H9 (cell line): ENCODE data around the gene PARVB. TPM values are rescaled to one million over a fixed set of nuclear protein-coding genes. Genes with fewer than 3 reads are reported as not detected.
A peak's percentile ranks its signal among the peaks of the same experiment; 100 is the strongest.

Source experiments
- DNase-seq: peaks from one replicate; pipeline ENCODE4 v3.0.0-alpha.2; 2017
- H2AFZ ChIP-seq: one replicate; pipeline ENCODE4 v1.6.1; 2013; ENCODE audit warnings: mild to moderate bottlenecking, low read length, control low read depth, moderate library complexity
- H2AK5ac ChIP-seq: 2 replicates; pipeline ENCODE4 v1.6.1; 2013; ENCODE audit warnings: low read length, control low read depth, mixed read lengths; ENCODE audit not compliant: insufficient read length
- H2BK120ac ChIP-seq: one replicate; pipeline ENCODE4 v1.6.1; 2013; ENCODE audit warnings: low read depth, mild to moderate bottlenecking, low read length, control low read depth, inconsistent platforms; ENCODE audit not compliant: poor library complexity, severe bottlenecking
- H2BK12ac ChIP-seq: 2 replicates; pipeline ENCODE4 v1.6.1; 2013; ENCODE audit warnings: low read length, control low read depth, mixed read lengths, low read depth; ENCODE audit not compliant: insufficient read length
- H2BK15ac ChIP-seq: 2 replicates; pipeline ENCODE4 v1.6.1; 2013; ENCODE audit warnings: low read depth, low read length, control low read depth
- H2BK20ac ChIP-seq: one replicate; pipeline ENCODE4 v1.6.1; 2013; ENCODE audit warnings: low read depth, mild to moderate bottlenecking, low read length, control low read depth, inconsistent platforms; ENCODE audit not compliant: poor library complexity, severe bottlenecking
- H2BK5ac ChIP-seq: 2 replicates; pipeline ENCODE4 v1.6.1; 2013; ENCODE audit warnings: low read length, control low read depth, mixed read lengths; ENCODE audit not compliant: insufficient read length
- H3K14ac ChIP-seq: 2 replicates; pipeline ENCODE4 v1.6.1; 2013; ENCODE audit warnings: low read length, control low read depth; ENCODE audit not compliant: insufficient read depth
- H3K18ac ChIP-seq: 2 replicates; pipeline ENCODE4 v1.6.1; 2013; ENCODE audit warnings: low read depth, mild to moderate bottlenecking, mixed read lengths, low read length, control low read depth; ENCODE audit not compliant: insufficient read length
- H3K23ac ChIP-seq: 2 replicates; pipeline ENCODE4 v1.6.1; 2013; ENCODE audit warnings: low read length, control low read depth, mixed read lengths, low read depth; ENCODE audit not compliant: insufficient read length
- H3K23me2 ChIP-seq: 2 replicates; pipeline ENCODE4 v1.6.1; 2013; ENCODE audit warnings: low read depth, mild to moderate bottlenecking, mixed read lengths, low read length, control low read depth; ENCODE audit not compliant: insufficient read length, poor library complexity, severe bottlenecking
- H3K27ac ChIP-seq: 2 replicates; pipeline ENCODE4 v1.5.1; 2013; ENCODE audit warnings: low read length, control low read depth, mixed read lengths, low read depth; ENCODE audit not compliant: insufficient read length
- H3K27me3 ChIP-seq: 2 replicates; pipeline ENCODE4 v1.6.1; 2013; ENCODE audit warnings: low read length, control low read depth, inconsistent platforms; ENCODE audit not compliant: insufficient read depth
- H3K4ac ChIP-seq: 2 replicates; pipeline ENCODE4 v1.6.1; 2013; ENCODE audit warnings: low read depth, mild to moderate bottlenecking, control low read depth, inconsistent platforms, low read length, moderate library complexity
- H3K4me1 ChIP-seq: 2 replicates; pipeline ENCODE4 v1.6.1; 2013; ENCODE audit warnings: low read length, control low read depth, inconsistent platforms; ENCODE audit not compliant: insufficient read depth
- H3K4me2 ChIP-seq: 2 replicates; pipeline ENCODE4 v1.6.1; 2013; ENCODE audit warnings: low read length, control low read depth, mixed read lengths; ENCODE audit not compliant: insufficient read length, insufficient read depth
- H3K56ac ChIP-seq: 2 replicates; pipeline ENCODE4 v1.6.1; 2013; ENCODE audit warnings: low read depth, mild to moderate bottlenecking, mixed read lengths, low read length, control low read depth; ENCODE audit not compliant: insufficient read length
- H3K79me1 ChIP-seq: 2 replicates; pipeline ENCODE4 v1.6.1; 2013; ENCODE audit warnings: low read depth, mild to moderate bottlenecking, moderate library complexity, low read length, control low read depth, inconsistent platforms; ENCODE audit not compliant: insufficient read depth, poor library complexity, severe bottlenecking
- H3K79me2 ChIP-seq: 2 replicates; pipeline ENCODE4 v1.6.1; 2013; ENCODE audit warnings: low read length, control low read depth, inconsistent platforms; ENCODE audit not compliant: insufficient read depth
- H3K9ac ChIP-seq: 2 replicates; pipeline ENCODE4 v1.6.1; 2013; ENCODE audit warnings: low read length, control low read depth, mixed read lengths; ENCODE audit not compliant: insufficient read length; ENCODE audit errors: extremely low read depth
- H3K9me3 ChIP-seq: one replicate; pipeline ENCODE4 v1.6.1; 2013; ENCODE audit warnings: low read depth, low read length, inconsistent platforms; ENCODE audit not compliant: control insufficient read depth
- H3T11ph ChIP-seq: one replicate; pipeline ENCODE4 v1.6.1; 2013; ENCODE audit warnings: mild to moderate bottlenecking, low read length, control low read depth, inconsistent platforms
- H4K20me1 ChIP-seq: one replicate; pipeline ENCODE4 v1.6.1; 2013; ENCODE audit not compliant: control insufficient read depth, insufficient read length, insufficient read depth
- H4K5ac ChIP-seq: 2 replicates; pipeline ENCODE4 v1.6.1; 2013; ENCODE audit warnings: low read depth, mild to moderate bottlenecking, mixed read lengths, low read length, control low read depth; ENCODE audit not compliant: insufficient read length
- H4K8ac ChIP-seq: replicated peaks from 2 replicates; pipeline ENCODE4 v1.6.1; 2013; ENCODE audit warnings: low read length, control low read depth, mixed read lengths, low read depth; ENCODE audit not compliant: insufficient read length
- H4K91ac ChIP-seq: 2 replicates; pipeline ENCODE4 v1.6.1; 2013; ENCODE audit warnings: low read depth, mild to moderate bottlenecking, moderate library complexity, mixed read lengths, low read length, control low read depth; ENCODE audit not compliant: insufficient read length
- H3K27ac Mint-ChIP-seq, 3 experiments: 2 replicates in 2 of 3; 3 replicates in 1 of 3; pipeline ENCODE4 v1.8.0; 2020 to 2021; ENCODE audit warnings: mixed read lengths in 3 of 3, mild to moderate bottlenecking in 1 of 3, moderate library complexity in 1 of 3
- H3K27me3 Mint-ChIP-seq: 2 replicates; pipeline ENCODE4 v1.8.0; 2021; ENCODE audit warnings: low read depth, mild to moderate bottlenecking, moderate library complexity, mixed read lengths
- H3K36me3 Mint-ChIP-seq, 3 experiments: 2 replicates in 2 of 3; 3 replicates in 1 of 3; pipeline ENCODE4 v1.8.0; 2020 to 2021; ENCODE audit warnings: low read depth in 3 of 3, mixed read lengths in 3 of 3; ENCODE audit not compliant: insufficient read depth in 1 of 3
- H3K4me1 Mint-ChIP-seq, 2 experiments: 2 replicates each; pipeline ENCODE4 v1.8.0; 2020; ENCODE audit warnings: mixed read lengths in 2 of 2
- H3K4me3 Mint-ChIP-seq, 2 experiments: 2 replicates in 1 of 2; 3 replicates in 1 of 2; pipeline ENCODE4 v1.8.0; 2020 to 2021; ENCODE audit warnings: mild to moderate bottlenecking in 2 of 2, mixed read lengths in 2 of 2, moderate library complexity in 1 of 2
- H3K9me3 Mint-ChIP-seq, 2 experiments: 2 replicates in 1 of 2; 3 replicates in 1 of 2; pipeline ENCODE4 v1.8.0; 2020; ENCODE audit warnings: mild to moderate bottlenecking in 2 of 2, mixed read lengths in 2 of 2, moderate library complexity in 1 of 2
- WGBS: extraction: QIAGEN DNeasy Blood & Tissue Kit; methylation state at CpG from one replicate; pipeline ENCODE4 v1.1.7; 2013; ENCODE audit warnings: missing lambda C conversion rate, low lambda C conversion rate, mixed read lengths; ENCODE audit not compliant: insufficient read length; ENCODE audit errors: extremely low coverage; 5-methylcytosine and 5-hydroxymethylcytosine counted together
- total RNA-seq: library from RNA; stranded (reverse); gene quantifications from 2 replicates; pipeline ENCODE4 v1.2.1, GENCODE V29; 2021
- TF ChIP-seq, protein P1 (sequence below): fragments of 200-600 bp; sonication (generic); conservative IDR thresholded peaks from 3 replicates; pipeline ENCODE4 v1.8.0; 2021; ENCODE audit warnings: antibody characterized with exemption, mild to moderate bottlenecking

The PARVB gene
- total RNA-seq, 1 experiment from 2014 or later, result 15.6 TPM

DNA sequence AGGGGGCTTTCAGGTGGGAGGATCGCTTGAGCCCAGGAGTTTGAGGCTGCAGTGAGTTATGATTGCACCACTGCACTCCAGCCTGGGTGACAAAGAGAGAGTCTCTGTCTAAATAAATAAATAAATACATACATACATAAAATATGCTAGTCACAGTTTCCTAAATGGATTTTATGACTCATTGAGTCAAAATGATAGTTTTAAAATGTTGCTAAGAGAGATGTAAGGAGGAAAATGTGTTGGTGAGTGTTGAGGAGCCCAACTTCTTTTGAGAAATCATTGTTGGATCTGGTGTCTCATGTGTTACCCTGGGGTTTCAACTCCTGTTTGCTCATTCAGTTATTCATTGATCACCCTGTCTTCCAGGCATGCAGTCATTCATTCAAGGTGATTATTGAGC is 21.0 kb downstream of the PARVB start:
- Histone ChIP-seq H4K91ac (no peak overlapping the region), H3K27ac (no peak overlapping the region), H2AK5ac (no peak overlapping the region), H3K4me1 (no peaks in the 10 kb centered on the region), H3K79me2 (no peaks in the 10 kb centered on the region), H2BK20ac (no peak overlapping the region), H3K9ac (no peak overlapping the region), H3K4me2 (no peak overlapping the region), H3K27me3 (no peaks in the 10 kb centered on the region), H3K4ac (no peak overlapping the region), H3K18ac (peak overlapping the region; percentile 21), H2BK15ac (no peak overlapping the region), H3K79me1 (no peaks in the 10 kb centered on the region), H3K23me2 (no peaks in the 10 kb centered on the region), H4K8ac (no peak overlapping the region), H4K5ac (no peak overlapping the region), H3K9me3 (no peaks in the 10 kb centered on the region), H2AFZ (no peak overlapping the region), H3K23ac (no peak overlapping the region), H2BK12ac (no peak overlapping the region), H3K56ac (no peak overlapping the region), H4K20me1 (no peaks in the 10 kb centered on the region), H2BK5ac (no peak overlapping the region), H3T11ph (no peak overlapping the region), H3K14ac (no peak overlapping the region), H2BK120ac (no peak overlapping the region)
- no CpG with 5 or more reads among the region's 1 CpG for WGBS
- H3K4me3 Mint-ChIP-seq, result no peak overlapping the region
- no peak for DNase-seq
- peaks cover 2 to 3% (median 2%) of the 10 kb centered on the region in 3 experiments; a peak in 6 of 7 replicates for H3K36me3 Mint-ChIP-seq
- H3K9me3 Mint-ChIP-seq, result peaks cover 2 to 3% of the 10 kb centered on the region in 2 experiments
- H3K4me1 Mint-ChIP-seq, result peaks cover 12 to 18% of the 10 kb centered on the region in 2 experiments
- no peaks in the 10 kb centered on the region for H3K27me3 Mint-ChIP-seq
- no peak overlapping the region for H3K27ac Mint-ChIP-seq
- TF ChIP-seq, protein P1, sequence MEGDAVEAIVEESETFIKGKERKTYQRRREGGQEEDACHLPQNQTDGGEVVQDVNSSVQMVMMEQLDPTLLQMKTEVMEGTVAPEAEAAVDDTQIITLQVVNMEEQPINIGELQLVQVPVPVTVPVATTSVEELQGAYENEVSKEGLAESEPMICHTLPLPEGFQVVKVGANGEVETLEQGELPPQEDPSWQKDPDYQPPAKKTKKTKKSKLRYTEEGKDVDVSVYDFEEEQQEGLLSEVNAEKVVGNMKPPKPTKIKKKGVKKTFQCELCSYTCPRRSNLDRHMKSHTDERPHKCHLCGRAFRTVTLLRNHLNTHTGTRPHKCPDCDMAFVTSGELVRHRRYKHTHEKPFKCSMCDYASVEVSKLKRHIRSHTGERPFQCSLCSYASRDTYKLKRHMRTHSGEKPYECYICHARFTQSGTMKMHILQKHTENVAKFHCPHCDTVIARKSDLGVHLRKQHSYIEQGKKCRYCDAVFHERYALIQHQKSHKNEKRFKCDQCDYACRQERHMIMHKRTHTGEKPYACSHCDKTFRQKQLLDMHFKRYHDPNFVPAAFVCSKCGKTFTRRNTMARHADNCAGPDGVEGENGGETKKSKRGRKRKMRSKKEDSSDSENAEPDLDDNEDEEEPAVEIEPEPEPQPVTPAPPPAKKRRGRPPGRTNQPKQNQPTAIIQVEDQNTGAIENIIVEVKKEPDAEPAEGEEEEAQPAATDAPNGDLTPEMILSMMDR, result no peak
